Stimulated activated CD8-positive, alpha-beta memory T cell treated with anti-CD3 and anti-CD28 coated beads, Interleukin-15, amount 100 ng/mL, for 1 hour (primary cell): Measurements from ENCODE around the gene SCNN1G.

Source experiments
- DNase-seq: peaks from one replicate; pipeline ENCODE4 v3.0.0-alpha.2; 2020; ENCODE audit warnings: low read depth

Gene SCNN1G

DNA sequence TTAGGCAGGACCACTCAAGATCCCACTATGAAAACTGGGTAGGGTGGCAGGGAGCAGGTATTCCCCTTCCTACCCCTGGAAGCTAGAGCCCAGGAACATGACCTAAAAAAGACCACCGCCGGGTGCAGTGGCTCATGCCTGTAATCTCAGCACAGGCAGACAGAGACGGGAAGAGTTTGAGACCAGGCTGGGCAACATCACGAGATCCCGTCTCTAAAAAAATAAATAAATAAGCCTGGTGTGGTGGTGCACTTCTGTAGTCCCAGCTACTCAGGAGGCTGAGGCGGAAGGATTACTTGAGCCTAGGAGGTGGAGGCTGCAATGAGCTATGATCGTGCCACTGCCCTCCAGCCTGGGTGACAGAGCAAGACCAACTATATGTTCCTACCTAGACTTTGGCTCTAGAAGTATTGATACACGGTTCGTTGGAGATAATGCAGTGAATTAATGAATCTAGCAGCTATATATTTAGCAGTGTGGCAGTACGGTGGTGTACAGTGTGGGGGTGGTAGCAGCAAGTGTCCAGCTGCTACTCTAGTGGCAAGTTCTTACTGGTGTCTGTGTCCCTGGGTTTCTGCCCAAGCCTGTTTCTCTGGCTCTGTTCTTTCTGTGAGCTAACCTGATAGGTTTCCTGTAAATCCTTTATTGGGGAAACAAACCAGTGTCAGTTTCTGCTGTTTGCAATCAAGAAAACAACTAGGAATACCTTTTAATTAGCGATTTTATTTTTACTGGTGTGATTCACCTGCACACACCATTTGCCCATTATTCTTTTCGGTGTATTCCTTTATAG lies 30.0 kb upstream of the SCNN1G start:
- no peak for DNase-seq

DNA sequence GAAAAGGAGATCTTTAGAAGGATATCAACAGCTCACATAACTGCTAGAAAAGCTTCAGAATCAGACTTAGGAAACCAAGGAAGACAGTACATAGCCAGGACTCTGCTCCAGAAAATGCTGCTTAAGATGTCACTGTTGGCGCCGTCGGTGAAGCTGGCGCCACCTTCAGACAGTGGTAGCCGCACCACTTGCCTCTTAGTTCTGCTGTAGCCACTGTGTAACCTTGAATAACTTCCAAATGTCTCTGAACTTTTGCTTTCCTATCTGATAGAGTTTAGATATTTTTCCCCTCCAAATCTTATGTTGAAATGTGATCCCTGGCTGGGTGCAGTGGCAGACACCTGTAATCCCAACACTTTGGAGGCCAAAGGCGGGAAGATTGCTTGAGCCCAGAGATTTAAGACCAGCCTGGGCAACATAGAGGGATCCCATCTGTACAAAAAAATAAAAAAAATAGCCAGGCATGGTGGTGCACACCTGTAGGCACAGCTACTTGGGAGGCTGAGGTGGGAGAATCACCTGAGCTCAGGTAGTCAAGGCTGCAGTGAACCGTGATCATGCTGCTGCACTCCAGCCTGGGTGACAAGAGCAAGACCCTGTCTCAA lies 27.0 kb upstream of the SCNN1G start:
- DNase-seq, result no peak

DNA sequence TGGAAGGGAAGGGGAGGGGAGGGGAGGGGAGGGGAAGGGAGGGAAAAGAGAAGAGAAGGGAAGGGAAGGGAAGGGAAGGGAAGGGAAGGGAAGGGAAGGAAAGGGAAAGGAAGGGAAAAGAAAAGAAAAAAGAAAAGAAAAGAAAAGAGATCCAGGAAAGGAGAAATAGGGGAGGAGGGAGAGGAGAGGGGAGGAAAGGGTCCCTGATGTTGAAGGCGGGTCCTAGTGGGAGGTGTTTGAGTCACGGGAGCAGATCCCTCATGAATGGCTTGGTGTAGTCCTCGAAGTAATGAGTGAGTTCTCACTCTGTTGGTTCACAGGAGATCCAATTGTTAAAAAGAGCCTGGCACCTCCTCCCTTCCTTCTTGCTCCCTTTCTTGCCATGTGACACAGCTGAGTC lies 26.4 kb upstream of the SCNN1G start:
- DNase-seq, result no peak

DNA sequence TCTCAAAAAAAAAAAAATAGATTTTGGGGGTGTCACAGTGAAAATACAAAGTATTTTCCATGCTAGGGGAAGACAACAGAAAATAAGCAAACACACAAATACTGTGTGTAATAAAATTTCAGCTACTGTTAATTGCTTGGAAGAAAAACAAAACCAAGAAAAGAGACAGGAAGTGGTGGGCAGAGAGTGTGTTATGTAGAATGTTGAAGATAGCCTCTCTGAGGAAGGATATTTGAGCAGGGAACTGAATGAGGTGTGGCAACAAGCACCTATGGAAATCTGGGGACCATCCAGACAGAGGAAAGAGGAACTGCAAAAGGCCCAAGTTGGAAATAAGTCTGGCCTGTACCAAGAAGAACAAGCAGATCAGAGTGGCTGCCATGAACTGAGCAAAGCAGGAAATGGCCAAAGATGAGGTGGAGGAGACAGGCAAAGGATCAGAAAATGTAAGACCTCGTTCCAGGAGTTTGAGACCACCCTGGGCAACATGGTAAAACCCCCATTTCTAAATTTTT lies 25.5 kb upstream of the SCNN1G start:
- DNase-seq, result no peak

DNA sequence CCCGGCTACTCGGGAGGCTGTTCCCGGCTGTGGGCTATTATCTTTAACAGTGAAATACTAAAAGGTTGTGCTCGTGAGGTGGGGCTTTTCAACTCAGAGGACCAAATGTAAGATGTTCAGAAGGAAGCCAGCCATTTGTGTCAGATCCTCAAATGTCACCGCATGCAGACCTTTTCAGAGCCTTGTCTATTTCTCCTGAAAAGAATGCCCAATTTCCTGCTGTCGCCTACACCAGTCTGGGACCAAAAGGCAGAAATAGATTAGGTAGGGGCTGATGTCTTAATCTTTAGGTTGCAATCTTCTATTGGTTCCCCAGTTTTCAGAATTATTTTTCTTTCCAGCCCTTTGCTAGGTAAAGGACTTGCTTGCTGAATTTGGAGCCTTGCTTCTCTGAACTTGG lies 24.4 kb upstream of the SCNN1G start:
- DNase-seq, result no peak

DNA sequence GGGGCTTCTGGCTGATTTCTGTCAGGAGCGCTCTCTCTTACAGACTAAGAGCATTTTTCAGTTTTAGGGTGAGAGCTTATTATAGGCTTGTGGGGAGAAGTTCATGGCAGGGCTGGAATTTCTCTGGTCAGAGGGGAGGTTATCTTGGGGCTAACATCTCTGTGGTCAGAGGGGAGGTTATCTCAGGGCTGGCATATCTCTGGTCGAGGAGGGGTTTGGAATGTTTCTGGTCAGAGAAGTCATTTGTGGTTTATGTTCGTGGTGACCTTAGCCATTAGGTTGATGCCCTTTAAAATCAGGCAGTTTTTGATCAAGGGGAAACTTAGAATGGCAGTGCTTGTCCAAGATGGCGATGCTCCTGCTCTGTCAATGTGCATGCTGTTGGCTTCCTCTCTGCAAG lies 22.5 kb upstream of the SCNN1G start:
- DNase-seq, result no peak

DNA sequence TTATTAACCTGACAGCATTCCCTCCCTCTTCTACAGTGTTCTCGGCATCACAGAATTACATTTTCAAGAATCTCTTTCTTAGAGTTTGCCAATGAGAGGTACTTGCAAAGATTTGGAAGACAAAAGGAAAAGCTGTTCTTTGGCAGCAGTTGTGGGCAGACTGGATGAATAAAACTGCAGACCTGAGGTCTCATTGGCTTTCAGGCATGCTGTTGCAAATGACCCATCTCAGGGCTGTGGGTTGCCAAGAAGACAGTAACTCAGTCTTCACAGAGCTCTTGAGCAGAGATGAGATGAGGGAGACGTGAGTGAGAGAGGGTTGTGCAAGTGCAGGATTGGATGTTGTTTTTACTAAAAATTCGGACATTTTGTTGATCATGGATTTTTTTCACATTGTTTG lies 22.0 kb upstream of the SCNN1G start:
- no peak for DNase-seq

DNA sequence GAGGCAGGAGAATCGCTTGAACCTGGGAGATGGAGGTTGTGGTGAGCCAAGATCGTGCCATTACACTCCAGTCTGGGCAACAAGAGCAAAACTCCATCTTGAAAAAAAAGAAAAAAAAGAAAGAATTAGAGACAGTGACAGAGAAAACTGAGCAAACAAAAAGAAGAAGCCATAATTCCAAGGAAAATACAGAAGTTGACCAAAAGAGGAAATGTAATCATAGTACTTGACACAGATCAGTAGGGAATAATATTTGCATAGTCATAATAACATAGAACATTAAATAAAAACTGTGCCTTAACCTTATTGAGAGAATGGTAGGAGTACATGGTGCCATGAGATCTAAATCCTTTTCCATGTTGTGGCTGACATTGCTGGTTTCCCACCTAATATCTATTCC lies 18.6 kb upstream of the SCNN1G start:
- no peak for DNase-seq

DNA sequence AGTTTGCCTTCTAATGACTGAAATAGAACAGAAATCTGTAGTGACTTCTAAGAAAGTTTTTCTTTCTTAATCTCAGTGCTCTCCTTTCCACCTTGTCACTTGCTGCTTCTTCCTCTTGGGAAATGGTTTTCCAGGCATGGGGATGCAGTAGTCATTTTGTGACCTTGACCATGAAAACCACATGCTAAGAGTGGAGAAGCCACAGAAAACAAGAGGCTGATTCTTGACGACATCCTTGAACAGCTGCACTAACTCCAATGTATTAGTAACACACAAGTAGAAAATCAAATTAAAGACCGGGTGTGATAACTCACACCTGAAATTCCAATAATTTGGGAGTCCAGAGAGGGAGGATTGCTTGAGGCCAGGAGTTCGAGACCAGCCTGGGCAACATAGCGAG lies 17.8 kb upstream of the SCNN1G start:
- no peak for DNase-seq

DNA sequence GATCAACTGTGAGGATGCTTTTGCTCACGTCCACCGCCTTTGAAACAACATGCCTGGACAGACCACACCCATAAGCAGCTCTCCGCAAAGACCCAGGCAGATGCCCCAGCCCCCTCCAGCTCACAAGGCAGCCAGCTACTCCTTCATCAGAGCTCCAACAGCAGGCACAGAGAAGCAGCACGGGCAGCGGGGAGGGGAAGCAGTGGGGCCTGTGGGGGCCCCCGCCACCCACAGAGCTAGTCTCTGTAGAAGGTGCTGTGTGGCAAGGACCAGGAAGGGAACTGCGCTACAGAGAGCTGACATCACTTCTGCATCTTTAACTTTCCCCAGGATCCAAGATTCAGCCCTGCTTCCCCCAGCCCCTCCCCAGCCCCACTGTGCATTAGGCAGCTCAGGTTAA lies 10.0 kb upstream of the SCNN1G start:
- no peak for DNase-seq

DNA sequence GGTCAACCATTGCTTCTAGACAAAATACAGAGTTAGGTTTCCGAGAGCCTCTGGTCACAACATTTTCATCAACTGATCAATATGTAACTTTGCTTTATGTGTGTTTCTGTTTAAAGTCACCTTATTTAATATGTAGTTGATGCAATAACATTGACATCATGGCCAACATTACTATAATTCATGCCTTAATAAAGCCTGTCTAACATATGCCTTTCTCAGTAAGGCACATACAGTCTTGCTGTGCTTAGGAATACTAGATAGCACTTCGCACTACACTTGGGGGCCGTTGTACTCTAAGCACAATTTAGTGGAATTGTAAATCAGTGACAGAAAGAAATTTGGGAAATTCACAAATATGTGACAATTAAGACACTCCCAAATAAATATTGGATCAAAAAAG lies 9.6 kb upstream of the SCNN1G start:
- DNase-seq, result no peak

DNA sequence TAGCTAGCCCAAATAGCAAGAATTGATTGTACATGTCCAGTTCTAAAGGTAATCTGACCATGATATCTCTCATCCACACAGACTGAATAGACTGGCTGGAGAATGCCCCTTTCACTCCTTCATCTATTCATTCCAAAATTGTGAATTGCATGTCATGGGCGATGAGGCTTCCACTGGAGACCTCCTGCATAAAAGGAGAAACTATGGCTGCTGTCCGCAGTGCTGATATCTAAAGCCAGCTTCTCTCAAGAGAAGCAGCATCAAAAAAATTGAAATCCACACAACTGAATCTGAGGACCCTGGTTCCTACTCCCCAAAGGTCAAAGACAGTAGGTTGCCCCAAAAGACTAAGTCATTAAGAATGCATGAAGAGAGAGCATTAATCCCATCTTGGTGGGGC lies 7.9 kb upstream of the SCNN1G start:
- DNase-seq, result no peak

DNA sequence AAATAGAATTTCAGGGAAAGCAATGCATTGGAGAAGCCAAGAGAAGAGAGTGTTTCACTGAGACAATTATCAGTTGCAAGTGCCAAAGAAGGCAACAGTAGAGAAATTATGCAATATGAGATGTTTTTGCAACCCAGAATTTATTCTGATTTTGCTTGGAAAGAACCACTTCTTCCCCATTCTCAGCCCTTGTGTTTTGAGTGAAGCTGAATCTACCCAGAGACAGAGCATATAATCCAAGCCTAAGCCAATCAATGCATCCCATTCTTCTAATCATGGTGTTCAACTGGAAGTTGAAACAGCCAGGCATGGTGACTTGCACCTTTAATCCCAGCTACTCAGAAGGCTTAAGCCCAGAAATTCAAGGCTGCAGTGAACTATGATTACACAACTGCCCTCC lies 6.9 kb upstream of the SCNN1G start:
- no peak for DNase-seq

DNA sequence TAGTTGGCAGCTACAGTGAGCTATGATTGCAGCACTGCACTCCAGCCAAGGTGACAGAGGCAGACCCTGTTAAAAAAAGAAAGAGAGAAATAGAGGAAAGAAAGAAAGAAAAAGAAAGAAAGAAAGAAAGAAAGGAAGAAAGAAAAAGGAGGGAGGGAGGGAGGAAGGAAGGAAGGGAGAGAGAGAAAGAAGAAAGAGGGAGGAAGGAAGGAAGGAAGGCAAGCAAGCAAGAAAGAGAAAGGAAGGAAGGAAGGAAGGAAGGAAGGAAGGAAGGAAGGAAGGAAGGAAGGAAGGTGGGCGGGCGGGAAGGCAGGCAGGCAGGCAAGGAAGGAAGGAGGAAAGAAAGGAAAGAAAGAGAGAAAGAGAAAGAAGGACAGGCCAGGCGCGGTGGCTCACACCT lies 1.0 kb upstream of the SCNN1G start:
- DNase-seq, result no peak

DNA sequence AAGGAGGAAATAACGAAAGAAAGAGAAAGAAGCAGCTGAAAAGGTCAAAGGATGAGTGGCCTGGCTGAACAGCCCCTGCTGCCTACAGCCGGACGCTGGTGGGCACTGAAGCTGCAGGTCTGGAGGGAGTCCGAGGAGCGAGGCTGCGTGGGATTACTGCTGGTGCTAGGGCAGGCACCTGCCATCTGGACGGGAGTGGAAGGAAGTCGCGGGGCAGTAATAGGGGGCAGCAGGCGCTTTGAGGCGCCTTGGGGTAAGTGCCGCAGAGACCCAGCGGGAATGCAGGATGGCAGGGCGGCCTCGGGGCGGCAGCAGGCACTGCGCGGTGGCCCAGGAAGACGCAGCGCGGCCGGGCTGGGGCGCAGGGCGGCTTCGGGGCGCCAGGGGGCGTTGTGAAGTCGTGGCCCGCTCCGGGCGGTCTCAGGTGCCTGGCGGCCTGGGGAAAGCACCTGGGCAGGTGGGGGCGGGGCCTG lies 303 bp upstream of the SCNN1G start:
- peak; percentile 30 for DNase-seq

DNA sequence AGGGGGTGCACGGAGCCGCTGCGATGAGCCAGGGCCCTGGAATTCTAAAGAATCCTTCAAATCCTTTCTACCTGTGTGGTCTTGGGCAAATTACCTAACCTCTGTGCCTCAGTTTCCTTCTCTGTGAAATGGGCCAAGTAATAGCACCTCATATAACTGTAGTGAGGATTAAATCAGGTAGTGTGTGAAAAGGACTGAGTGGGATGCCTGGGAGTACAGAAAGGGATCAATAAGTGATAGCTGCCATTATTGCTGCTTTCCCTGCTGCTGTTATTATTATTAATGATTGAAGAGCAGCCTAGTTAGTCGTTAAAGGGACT lies 958 bp downstream of the SCNN1G start:
- DNase-seq, result no peak

DNA sequence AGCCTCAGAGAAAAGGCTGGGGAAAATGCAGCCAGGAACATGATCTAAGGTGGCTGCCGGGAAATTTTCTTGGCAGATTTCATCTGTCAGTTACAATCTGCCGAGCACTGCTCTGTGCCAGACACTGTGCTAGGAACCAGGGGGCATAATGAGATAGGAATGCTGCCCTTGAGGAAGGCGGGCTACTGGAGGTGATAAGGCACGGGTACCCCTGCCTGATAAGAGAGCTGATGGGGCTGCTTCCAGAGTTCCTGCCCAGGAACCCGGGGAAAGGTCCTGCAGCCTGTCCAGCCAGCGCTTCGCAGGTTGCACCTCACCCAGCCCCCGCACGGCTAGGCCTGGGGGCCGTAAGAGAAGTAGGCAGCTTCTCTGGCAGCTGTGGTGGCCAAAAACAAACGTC lies 3.1 kb downstream of the SCNN1G start:
- DNase-seq, result no peak

DNA sequence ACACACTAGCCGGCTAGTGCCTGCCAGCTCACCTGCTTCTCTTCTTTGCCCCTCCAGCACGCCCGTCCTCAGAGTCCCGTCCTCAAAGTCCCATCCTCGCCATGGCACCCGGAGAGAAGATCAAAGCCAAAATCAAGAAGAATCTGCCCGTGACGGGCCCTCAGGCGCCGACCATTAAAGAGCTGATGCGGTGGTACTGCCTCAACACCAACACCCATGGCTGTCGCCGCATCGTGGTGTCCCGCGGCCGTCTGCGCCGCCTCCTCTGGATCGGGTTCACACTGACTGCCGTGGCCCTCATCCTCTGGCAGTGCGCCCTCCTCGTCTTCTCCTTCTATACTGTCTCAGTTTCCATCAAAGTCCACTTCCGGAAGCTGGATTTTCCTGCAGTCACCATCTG lies 3.6 kb downstream of the SCNN1G start:
- DNase-seq, result no peak

DNA sequence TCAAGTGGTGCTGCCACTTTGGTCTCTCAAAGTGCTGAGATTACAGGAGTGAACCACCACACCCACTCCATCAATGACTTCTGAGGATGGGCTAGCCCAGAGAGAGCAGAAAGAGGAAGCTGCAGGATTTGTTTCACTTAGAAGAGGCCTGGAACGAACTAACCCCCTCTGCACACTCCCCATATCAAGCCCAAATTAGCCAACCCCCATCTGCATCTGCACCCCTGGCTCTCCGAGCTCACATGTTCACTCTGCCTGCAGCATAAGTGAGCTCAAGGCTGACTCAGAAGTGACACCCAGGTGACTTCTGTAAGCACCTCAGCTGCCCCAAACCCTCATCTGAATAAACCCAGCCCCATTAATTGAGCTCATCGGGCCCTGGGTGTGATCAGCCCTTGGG lies 4.8 kb downstream of the SCNN1G start:
- DNase-seq, result no peak

DNA sequence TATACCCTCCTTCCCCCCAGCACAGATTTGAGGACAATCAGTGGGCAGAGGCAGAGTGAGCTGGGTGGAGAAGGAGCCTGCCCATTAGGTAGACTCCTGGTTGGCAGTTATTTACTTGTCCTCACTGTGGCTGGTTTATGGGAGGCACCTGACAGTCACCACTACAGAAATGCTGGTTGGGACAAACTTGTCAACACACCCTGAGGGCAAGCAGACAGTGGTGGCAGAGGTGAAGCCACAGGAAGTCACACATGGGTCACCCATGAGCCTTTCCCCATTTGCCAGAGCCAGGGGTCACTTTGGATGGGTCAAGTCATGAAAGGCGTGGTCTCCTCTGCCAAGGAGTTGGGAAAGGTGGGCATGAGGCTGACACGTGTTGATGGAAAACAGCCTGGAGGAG lies 6.4 kb downstream of the SCNN1G start:
- no peak for DNase-seq

DNA sequence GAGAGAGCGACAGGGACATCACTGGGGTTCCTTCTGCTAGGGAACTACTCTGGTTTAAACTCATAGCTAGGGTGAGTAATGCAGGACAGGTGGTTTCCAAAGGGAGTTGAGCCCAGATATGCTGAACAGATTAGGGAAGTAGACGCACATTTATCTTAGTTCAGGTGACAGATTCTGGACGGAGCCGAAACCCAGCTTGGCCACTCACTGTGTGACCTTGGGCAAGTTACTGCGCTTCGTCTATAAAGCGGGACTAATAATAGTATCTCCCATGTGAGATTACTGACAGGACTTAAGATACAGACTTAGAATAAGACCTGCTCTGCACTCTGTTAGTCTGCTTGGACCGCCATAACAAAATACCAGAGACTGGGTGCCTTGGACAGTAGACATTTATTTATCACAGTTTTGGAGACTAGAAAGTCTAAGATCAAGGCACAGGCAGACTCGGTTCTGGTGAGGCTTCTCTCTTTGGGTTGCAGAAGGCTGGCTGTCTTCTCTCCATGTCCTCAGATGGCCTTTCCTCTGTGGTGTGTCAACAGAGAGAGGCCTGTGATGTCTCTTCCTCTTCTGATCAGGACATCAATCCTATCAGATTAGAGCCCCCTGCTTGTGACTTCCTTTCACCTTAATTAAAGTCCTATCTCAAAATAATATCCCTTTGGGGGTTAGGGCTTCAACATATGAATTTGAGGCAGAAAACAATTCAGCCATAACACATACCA lies 12.1 kb downstream of the SCNN1G start:
- no peak for DNase-seq

DNA sequence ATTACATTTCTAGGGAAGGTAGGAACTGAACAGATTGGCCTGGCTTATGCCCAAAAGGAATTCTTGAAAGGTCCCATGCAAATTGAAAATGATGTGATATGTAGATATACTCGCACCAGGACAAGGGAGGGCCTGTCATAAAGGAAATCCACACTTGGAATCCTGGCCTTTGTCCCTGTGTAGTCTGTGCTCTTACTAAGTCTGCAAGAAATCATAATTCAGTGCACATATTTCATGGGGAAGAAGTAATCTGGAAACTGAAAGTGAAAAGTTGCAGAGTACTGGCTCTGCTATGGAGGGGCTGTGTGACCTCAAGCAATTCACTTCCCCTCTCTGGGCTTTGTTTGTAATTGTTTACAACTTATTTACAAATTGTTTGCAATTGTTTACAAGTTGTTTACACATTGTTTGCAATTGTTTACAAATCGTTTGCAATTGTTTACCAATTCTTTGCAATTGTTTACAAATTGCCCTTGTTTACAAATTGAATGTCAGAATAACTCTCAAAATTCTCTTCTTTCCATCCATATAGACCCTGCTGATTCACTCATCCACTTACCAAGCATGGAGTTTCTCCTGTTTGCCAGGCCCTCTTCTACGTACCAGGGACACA lies 12.9 kb downstream of the SCNN1G start:
- no peak for DNase-seq

DNA sequence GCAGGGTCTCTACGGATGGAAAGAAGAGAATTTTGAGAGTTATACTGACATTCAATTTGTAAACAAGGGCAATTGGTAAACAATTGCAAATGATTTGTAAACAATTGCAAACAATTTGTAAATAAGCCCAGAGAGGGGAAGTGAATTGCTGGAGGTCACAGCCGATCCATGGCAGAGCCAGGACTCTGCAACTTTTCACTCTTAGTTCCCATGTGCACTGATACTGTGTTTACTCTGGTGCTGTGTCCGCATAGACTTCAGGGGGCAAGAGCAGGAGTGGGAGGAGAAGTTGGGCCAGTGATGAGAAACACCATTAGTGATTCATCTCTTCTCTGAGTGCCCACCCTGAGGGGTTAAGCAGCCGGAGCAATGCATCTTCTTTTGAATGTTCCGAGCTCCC lies 14.0 kb downstream of the SCNN1G start:
- no peak for DNase-seq
